NT2/D1 (cell line): ENCODE measurements around the gene NEGR1.

Experiments
- YY1 ChIP-seq: IDR thresholded peaks from 2 replicates; pipeline ENCODE4 v1.6.1; 2011; ENCODE audit not compliant: insufficient read length, insufficient read depth
- ZNF274 ChIP-seq: IDR thresholded peaks from 2 replicates; pipeline ENCODE4 v1.6.1; 2011; ENCODE audit warnings: mild to moderate bottlenecking, low read depth, low read length

GRCh38 chr1:71850515-71850914 is 431.8 kb downstream of the NEGR1 start:
- TF ChIP-seq ZNF274, result no peak
- no peak for TF ChIP-seq YY1
